ENCODE data around the gene ETV6. TPM values are rescaled to one million over a fixed set of nuclear protein-coding genes. Genes with fewer than 3 reads are reported as not detected.

Gene ETV6
- total and polyA plus RNA-seq, 9 of the 15 experiments (the other 6 are each of a cell fraction or from before 2014, with no cell fraction given), result 0.81 to 12.7 (median 4.1) TPM

- TF ChIP-seq ZNF609 (CRISPR knock-in tag; IDR thresholded peaks at IDR 0.05; ENCODE audit: borderline replicate concordance) (no peak), CCNT2 (IDR thresholded peaks at IDR 0.05; ENCODE audit: borderline replicate concordance, extremely low read depth, insufficient read length, low read depth, low read length) (no peak), ZBTB5 (IDR thresholded peaks at IDR 0.05) (no peak), HMBOX1 (IDR thresholded peaks at IDR 0.05) (peak; percentile 19; the same call in 1 of the 2 replicates), ZC3H8 (IDR thresholded peaks at IDR 0.05) (no peak), ZNF57 (CRISPR knock-in tag; IDR thresholded peaks at IDR 0.05) (no peak), ZFX (CRISPR knock-in tag; IDR thresholded peaks at IDR 0.05) (no peak), EP300 (IDR thresholded peaks at IDR 0.05; ENCODE audit: low read length) (peak; percentile 75), NFIC (IDR thresholded peaks at IDR 0.05) (peak; percentile 63), CHD4 (IDR thresholded peaks at IDR 0.05; ENCODE audit: insufficient read depth, insufficient replicate concordance, low read depth, low read length, poor library complexity, severe bottlenecking) (no peak), KLF6 (CRISPR knock-in tag; IDR thresholded peaks at IDR 0.05; ENCODE audit: borderline replicate concordance) (no peak), ZNF316 (IDR thresholded peaks at IDR 0.05) (no peak), ZNF282 (CRISPR knock-in tag; IDR thresholded peaks at IDR 0.05) (no peak), ZBTB33 (CRISPR knock-in tag; IDR thresholded peaks at IDR 0.05) (no peak), MTF1 (CRISPR knock-in tag; IDR thresholded peaks at IDR 0.05; ENCODE audit: borderline replicate concordance) (no peak), HNRNPUL1 (IDR thresholded peaks at IDR 0.05; ENCODE audit: low read length) (no peak)
- TF ChIP-seq, protein P1, sequence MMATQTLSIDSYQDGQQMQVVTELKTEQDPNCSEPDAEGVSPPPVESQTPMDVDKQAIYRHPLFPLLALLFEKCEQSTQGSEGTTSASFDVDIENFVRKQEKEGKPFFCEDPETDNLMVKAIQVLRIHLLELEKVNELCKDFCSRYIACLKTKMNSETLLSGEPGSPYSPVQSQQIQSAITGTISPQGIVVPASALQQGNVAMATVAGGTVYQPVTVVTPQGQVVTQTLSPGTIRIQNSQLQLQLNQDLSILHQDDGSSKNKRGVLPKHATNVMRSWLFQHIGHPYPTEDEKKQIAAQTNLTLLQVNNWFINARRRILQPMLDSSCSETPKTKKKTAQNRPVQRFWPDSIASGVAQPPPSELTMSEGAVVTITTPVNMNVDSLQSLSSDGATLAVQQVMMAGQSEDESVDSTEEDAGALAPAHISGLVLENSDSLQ (IDR thresholded peaks at IDR 0.05), result peak; percentile 16; the same call in 1 of the 2 replicates
Observed at GRCh38 chr12:11840366-11840765, 190.9 kb downstream of the ETV6 start (continued).
